Ovary (tissue), 3 donors: ENCODE data around the gene RAB32.

Source experiments
- EP300 ChIP-seq: sonication (generic); formaldehyde crosslinking; IDR thresholded peaks from one replicate; pipeline ENCODE4 v1.6.1; 2017; ENCODE audit warnings: antibody characterized with exemption
- POLR2A ChIP-seq: fragments of 450-650 bp; IDR thresholded peaks from one replicate; pipeline ENCODE4 v1.6.1; 2017; ENCODE audit warnings: antibody characterized with exemption, mild to moderate bottlenecking, moderate library complexity
- TF ChIP-seq, protein P1 (sequence below), 3 donors: fragments of 450-650 bp in 2 of 3; fragments of 200-600 bp in 1 of 3; IDR thresholded peaks; one replicate each; pipeline versions ENCODE4 v1.5.1 to v1.8.0; 2016 to 2022; ENCODE audit warnings: antibody characterized with exemption in 3 of 3, mild to moderate bottlenecking in 1 of 3
- donor health status: DM: no; HTN: no; CAD: no.

DNA sequence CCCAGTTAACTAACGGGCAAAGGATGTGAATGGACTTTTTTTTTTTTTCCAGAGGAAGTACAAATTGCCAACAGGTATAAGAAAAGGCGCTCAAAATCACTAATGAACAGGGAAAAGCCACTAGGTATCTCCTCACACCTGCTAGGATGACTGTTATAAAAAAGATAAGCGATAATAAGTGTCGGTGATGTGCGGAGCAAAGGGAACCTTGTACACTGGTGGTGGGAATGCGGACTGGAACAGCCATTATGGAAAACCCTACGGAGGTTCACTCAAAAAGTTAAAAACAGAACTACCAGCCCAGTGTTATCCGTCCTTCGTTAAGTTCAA is 787 bp upstream of the RAB32 start:
- TF ChIP-seq EP300 (no peak), POLR2A (no peak)
- TF ChIP-seq, protein P1, sequence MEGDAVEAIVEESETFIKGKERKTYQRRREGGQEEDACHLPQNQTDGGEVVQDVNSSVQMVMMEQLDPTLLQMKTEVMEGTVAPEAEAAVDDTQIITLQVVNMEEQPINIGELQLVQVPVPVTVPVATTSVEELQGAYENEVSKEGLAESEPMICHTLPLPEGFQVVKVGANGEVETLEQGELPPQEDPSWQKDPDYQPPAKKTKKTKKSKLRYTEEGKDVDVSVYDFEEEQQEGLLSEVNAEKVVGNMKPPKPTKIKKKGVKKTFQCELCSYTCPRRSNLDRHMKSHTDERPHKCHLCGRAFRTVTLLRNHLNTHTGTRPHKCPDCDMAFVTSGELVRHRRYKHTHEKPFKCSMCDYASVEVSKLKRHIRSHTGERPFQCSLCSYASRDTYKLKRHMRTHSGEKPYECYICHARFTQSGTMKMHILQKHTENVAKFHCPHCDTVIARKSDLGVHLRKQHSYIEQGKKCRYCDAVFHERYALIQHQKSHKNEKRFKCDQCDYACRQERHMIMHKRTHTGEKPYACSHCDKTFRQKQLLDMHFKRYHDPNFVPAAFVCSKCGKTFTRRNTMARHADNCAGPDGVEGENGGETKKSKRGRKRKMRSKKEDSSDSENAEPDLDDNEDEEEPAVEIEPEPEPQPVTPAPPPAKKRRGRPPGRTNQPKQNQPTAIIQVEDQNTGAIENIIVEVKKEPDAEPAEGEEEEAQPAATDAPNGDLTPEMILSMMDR (IDR thresholded peaks at IDR 0.05), result no peak
